Retinal pigment epithelial cell (primary cell): Measurements from ENCODE around the gene FAM171A1.

Source experiments
- DNase-seq: peaks from one replicate; pipeline ENCODE4 v3.0.0-alpha.2; 2010; ENCODE audit warnings: low read depth
- H3K4me3 ChIP-seq: 2 replicates; pipeline ENCODE4 v1.5.1; 2011; ENCODE audit warnings: mild to moderate bottlenecking, low read length, control low read depth, moderate library complexity
- TF ChIP-seq, protein P1 (sequence below): conservative IDR thresholded peaks from 2 replicates; pipeline ENCODE4 v1.5.1; 2011; ENCODE audit warnings: low read depth, low read length, control low read depth, inconsistent platforms

FAM171A1 gene

GRCh38 chr10:15351099-15351820, 19.8 kb downstream of the FAM171A1 start:
- TF ChIP-seq, protein P1, sequence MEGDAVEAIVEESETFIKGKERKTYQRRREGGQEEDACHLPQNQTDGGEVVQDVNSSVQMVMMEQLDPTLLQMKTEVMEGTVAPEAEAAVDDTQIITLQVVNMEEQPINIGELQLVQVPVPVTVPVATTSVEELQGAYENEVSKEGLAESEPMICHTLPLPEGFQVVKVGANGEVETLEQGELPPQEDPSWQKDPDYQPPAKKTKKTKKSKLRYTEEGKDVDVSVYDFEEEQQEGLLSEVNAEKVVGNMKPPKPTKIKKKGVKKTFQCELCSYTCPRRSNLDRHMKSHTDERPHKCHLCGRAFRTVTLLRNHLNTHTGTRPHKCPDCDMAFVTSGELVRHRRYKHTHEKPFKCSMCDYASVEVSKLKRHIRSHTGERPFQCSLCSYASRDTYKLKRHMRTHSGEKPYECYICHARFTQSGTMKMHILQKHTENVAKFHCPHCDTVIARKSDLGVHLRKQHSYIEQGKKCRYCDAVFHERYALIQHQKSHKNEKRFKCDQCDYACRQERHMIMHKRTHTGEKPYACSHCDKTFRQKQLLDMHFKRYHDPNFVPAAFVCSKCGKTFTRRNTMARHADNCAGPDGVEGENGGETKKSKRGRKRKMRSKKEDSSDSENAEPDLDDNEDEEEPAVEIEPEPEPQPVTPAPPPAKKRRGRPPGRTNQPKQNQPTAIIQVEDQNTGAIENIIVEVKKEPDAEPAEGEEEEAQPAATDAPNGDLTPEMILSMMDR: no peak
- no peak overlapping the region for H3K4me3 ChIP-seq
- DNase-seq: no peak

DNA sequence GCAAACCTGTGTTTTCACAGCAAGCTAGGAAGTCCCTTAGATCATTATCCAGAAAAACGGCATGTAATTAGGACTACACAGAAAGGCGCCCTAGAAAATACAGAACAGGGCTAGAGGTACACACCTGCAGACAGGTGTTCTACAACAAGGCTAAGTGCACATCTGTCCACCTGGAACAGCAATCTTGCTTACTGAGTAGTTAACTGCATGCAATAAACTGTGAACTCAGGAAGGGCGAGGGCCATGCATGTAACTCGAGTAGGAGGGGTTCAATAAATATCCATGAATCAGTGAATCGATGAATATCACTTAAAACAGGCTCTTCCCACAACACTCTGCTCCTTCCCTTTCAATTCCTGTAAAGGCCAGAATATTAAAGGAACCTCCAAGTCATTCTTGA, 22.0 kb downstream of the FAM171A1 start:
- H3K4me3 ChIP-seq: no peak overlapping the region
- TF ChIP-seq, protein P1: no peak
- DNase-seq: no peak

DNA sequence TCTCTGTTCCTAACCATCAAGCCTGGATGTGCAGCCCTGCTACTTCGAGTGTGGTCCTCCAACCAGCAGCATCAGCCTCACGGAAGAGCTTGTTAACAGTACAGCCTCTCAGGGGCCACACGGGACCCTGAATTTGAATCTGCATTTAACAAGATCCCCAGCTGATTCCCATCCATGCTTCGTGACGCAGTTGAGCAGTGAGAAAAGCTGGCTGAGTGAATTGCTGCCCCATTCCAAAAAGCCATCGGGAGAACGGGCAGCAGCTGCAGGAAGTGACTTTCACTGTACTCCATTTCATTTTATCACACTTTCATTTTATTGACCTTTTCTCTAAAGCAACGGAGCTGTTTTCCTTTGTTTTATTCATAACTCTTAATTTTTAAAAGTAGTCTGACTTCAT, 22.5 kb downstream of the FAM171A1 start:
- TF ChIP-seq, protein P1: no peak
- no peak overlapping the region for H3K4me3 ChIP-seq
- DNase-seq: no peak

DNA sequence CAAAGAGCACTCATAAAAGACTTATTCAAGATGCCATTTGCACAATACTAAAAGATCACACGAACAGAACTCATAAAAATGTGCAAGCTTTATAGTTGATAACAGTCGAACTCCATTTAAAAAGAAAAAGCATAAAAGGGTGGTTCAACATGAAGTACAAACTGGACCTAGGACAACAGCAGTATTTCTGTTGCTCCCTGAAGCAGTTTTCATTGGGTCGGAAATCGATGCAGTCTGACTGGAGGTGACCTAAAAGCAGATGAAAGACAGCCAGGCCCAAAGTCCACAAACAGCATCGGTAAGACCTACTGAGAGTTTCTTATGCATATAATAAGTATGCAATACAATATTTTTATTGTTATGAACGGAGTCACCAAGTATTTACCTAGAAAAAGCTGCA, 23.9 kb downstream of the FAM171A1 start:
- H3K4me3 ChIP-seq: no peak overlapping the region
- no peak for DNase-seq
- TF ChIP-seq, protein P1: no peak

GRCh38 chr10:15346440-15347141, 24.5 kb downstream of the FAM171A1 start:
- DNase-seq: no peak
- TF ChIP-seq, protein P1: no peak
- H3K4me3 ChIP-seq: no peak overlapping the region

GRCh38 chr10:15345450-15345849, 25.6 kb downstream of the FAM171A1 start:
- TF ChIP-seq, protein P1: no peak
- no peak overlapping the region for H3K4me3 ChIP-seq
- DNase-seq: no peak

- DNase-seq: peak; percentile 69
- H3K4me3 ChIP-seq: no peak overlapping the region
- TF ChIP-seq, protein P1: no peak
Measured at GRCh38 chr10:15344876-15345285, 26.2 kb downstream of the FAM171A1 start.
